H1 (cell line): ENCODE measurements around the gene CPPED1. TPM values are rescaled to one million over a fixed set of nuclear protein-coding genes. Genes with fewer than 3 reads are reported as not detected.

Source experiments
- ATF2 ChIP-seq: IDR thresholded peaks from 2 replicates; pipeline ENCODE4 v1.6.1; 2012; ENCODE audit warnings: low read length, inconsistent platforms
- FOSL1 ChIP-seq: IDR thresholded peaks from 2 replicates; pipeline ENCODE4 v1.6.1; 2011; ENCODE audit warnings: mild to moderate bottlenecking, low read depth, low read length, moderate library complexity; ENCODE audit not compliant: insufficient read depth
- GTF2F1 ChIP-seq: IDR thresholded peaks from 2 replicates; pipeline ENCODE4 v1.6.1; 2012; ENCODE audit warnings: low read depth, low read length, improper control_type of control experiment, borderline replicate concordance
- JUND ChIP-seq: IDR thresholded peaks from 2 replicates; pipeline ENCODE4 v1.6.1; 2011; ENCODE audit warnings: mild to moderate bottlenecking, improper control_type of control experiment, low read length
- KDM1A ChIP-seq: fragments of 200-600, 300-600 bp; sonication (generic); IDR thresholded peaks from 2 replicates; pipeline ENCODE4 v1.7.1; 2016; ENCODE audit warnings: mild to moderate bottlenecking, low read length, borderline replicate concordance
- MAX ChIP-seq: IDR thresholded peaks from 2 replicates; pipeline ENCODE4 v1.6.1; 2012; ENCODE audit warnings: inconsistent platforms
- polyA plus RNA-seq, 7 experiments: library from polyadenylated mRNA; depleted of rRNA in 3 of 7; stranded (reverse) in 5 of 7; unstranded in 2 of 7; fragments of >200 nt in 5 of 7; fragments of 200-250 nt in 2 of 7; gene quantifications; 1 replicate in 5 of 7; 2 replicates in 1 of 7; 4 replicates in 1 of 7; pipeline versions ENCODE4 v1.2.1 to v1.2.3, GENCODE V29; 2011 to 2013; ENCODE audit warnings: missing spikeins in 2 of 7, mixed read lengths in 2 of 7
- total RNA-seq: library from RNA; stranded (reverse); fragmentation: NEBNext Ultra II Directional; extraction: Animal tissue kit (Norgen Biotek cat#: 25700); gene quantifications from 2 replicates; pipeline ENCODE4 v1.2.1, GENCODE V29; 2021

Gene CPPED1
- total and polyA plus RNA-seq, 2 of the 8 experiments (the other 6 are each of a cell fraction or from before 2014, with no cell fraction given), result 3.5 to 11.2 TPM

GRCh38 chr16:12677502-12677901, 126.2 kb downstream of the CPPED1 start (continued):
- TF ChIP-seq JUND (no peak), FOSL1 (no peak), MAX (no peak), ATF2 (no peak), KDM1A (no peak), GTF2F1 (no peak)
